H9 (cell line): ENCODE results near the gene GRIA1. TPM values are rescaled to one million over a fixed set of nuclear protein-coding genes. Genes with fewer than 3 reads are reported as not detected.

Experiments
- DNase-seq: peaks from one replicate; pipeline ENCODE4 v3.0.0-alpha.2; 2017
- H2AFZ ChIP-seq: one replicate; pipeline ENCODE4 v1.6.1; 2013; ENCODE audit warnings: mild to moderate bottlenecking, low read length, control low read depth, moderate library complexity
- H2AK5ac ChIP-seq: 2 replicates; pipeline ENCODE4 v1.6.1; 2013; ENCODE audit warnings: low read length, control low read depth, mixed read lengths; ENCODE audit not compliant: insufficient read length
- H2BK120ac ChIP-seq: one replicate; pipeline ENCODE4 v1.6.1; 2013; ENCODE audit warnings: low read depth, mild to moderate bottlenecking, low read length, control low read depth, inconsistent platforms; ENCODE audit not compliant: poor library complexity, severe bottlenecking
- H2BK12ac ChIP-seq: 2 replicates; pipeline ENCODE4 v1.6.1; 2013; ENCODE audit warnings: low read length, control low read depth, mixed read lengths, low read depth; ENCODE audit not compliant: insufficient read length
- H2BK15ac ChIP-seq: 2 replicates; pipeline ENCODE4 v1.6.1; 2013; ENCODE audit warnings: low read depth, low read length, control low read depth
- H2BK20ac ChIP-seq: one replicate; pipeline ENCODE4 v1.6.1; 2013; ENCODE audit warnings: low read depth, mild to moderate bottlenecking, low read length, control low read depth, inconsistent platforms; ENCODE audit not compliant: poor library complexity, severe bottlenecking
- H2BK5ac ChIP-seq: 2 replicates; pipeline ENCODE4 v1.6.1; 2013; ENCODE audit warnings: low read length, control low read depth, mixed read lengths; ENCODE audit not compliant: insufficient read length
- H3K14ac ChIP-seq: 2 replicates; pipeline ENCODE4 v1.6.1; 2013; ENCODE audit warnings: low read length, control low read depth; ENCODE audit not compliant: insufficient read depth
- H3K18ac ChIP-seq: 2 replicates; pipeline ENCODE4 v1.6.1; 2013; ENCODE audit warnings: low read depth, mild to moderate bottlenecking, mixed read lengths, low read length, control low read depth; ENCODE audit not compliant: insufficient read length
- H3K23ac ChIP-seq: 2 replicates; pipeline ENCODE4 v1.6.1; 2013; ENCODE audit warnings: low read length, control low read depth, mixed read lengths, low read depth; ENCODE audit not compliant: insufficient read length
- H3K23me2 ChIP-seq: 2 replicates; pipeline ENCODE4 v1.6.1; 2013; ENCODE audit warnings: low read depth, mild to moderate bottlenecking, mixed read lengths, low read length, control low read depth; ENCODE audit not compliant: insufficient read length, poor library complexity, severe bottlenecking
- H3K27ac ChIP-seq: 2 replicates; pipeline ENCODE4 v1.5.1; 2013; ENCODE audit warnings: low read length, control low read depth, mixed read lengths, low read depth; ENCODE audit not compliant: insufficient read length
- H3K27me3 ChIP-seq: 2 replicates; pipeline ENCODE4 v1.6.1; 2013; ENCODE audit warnings: low read length, control low read depth, inconsistent platforms; ENCODE audit not compliant: insufficient read depth
- H3K4ac ChIP-seq: 2 replicates; pipeline ENCODE4 v1.6.1; 2013; ENCODE audit warnings: low read depth, mild to moderate bottlenecking, control low read depth, inconsistent platforms, low read length, moderate library complexity
- H3K4me1 ChIP-seq: 2 replicates; pipeline ENCODE4 v1.6.1; 2013; ENCODE audit warnings: low read length, control low read depth, inconsistent platforms; ENCODE audit not compliant: insufficient read depth
- H3K4me2 ChIP-seq: 2 replicates; pipeline ENCODE4 v1.6.1; 2013; ENCODE audit warnings: low read length, control low read depth, mixed read lengths; ENCODE audit not compliant: insufficient read length, insufficient read depth
- H3K56ac ChIP-seq: 2 replicates; pipeline ENCODE4 v1.6.1; 2013; ENCODE audit warnings: low read depth, mild to moderate bottlenecking, mixed read lengths, low read length, control low read depth; ENCODE audit not compliant: insufficient read length
- H3K79me1 ChIP-seq: 2 replicates; pipeline ENCODE4 v1.6.1; 2013; ENCODE audit warnings: low read depth, mild to moderate bottlenecking, moderate library complexity, low read length, control low read depth, inconsistent platforms; ENCODE audit not compliant: insufficient read depth, poor library complexity, severe bottlenecking
- H3K79me2 ChIP-seq: 2 replicates; pipeline ENCODE4 v1.6.1; 2013; ENCODE audit warnings: low read length, control low read depth, inconsistent platforms; ENCODE audit not compliant: insufficient read depth
- H3K9ac ChIP-seq: 2 replicates; pipeline ENCODE4 v1.6.1; 2013; ENCODE audit warnings: low read length, control low read depth, mixed read lengths; ENCODE audit not compliant: insufficient read length; ENCODE audit errors: extremely low read depth
- H3K9me3 ChIP-seq: one replicate; pipeline ENCODE4 v1.6.1; 2013; ENCODE audit warnings: low read depth, low read length, inconsistent platforms; ENCODE audit not compliant: control insufficient read depth
- H3T11ph ChIP-seq: one replicate; pipeline ENCODE4 v1.6.1; 2013; ENCODE audit warnings: mild to moderate bottlenecking, low read length, control low read depth, inconsistent platforms
- H4K20me1 ChIP-seq: one replicate; pipeline ENCODE4 v1.6.1; 2013; ENCODE audit not compliant: control insufficient read depth, insufficient read length, insufficient read depth
- H4K5ac ChIP-seq: 2 replicates; pipeline ENCODE4 v1.6.1; 2013; ENCODE audit warnings: low read depth, mild to moderate bottlenecking, mixed read lengths, low read length, control low read depth; ENCODE audit not compliant: insufficient read length
- H4K8ac ChIP-seq: replicated peaks from 2 replicates; pipeline ENCODE4 v1.6.1; 2013; ENCODE audit warnings: low read length, control low read depth, mixed read lengths, low read depth; ENCODE audit not compliant: insufficient read length
- H4K91ac ChIP-seq: 2 replicates; pipeline ENCODE4 v1.6.1; 2013; ENCODE audit warnings: low read depth, mild to moderate bottlenecking, moderate library complexity, mixed read lengths, low read length, control low read depth; ENCODE audit not compliant: insufficient read length
- H3K27ac Mint-ChIP-seq, 3 experiments: 2 replicates in 2 of 3; 3 replicates in 1 of 3; pipeline ENCODE4 v1.8.0; 2020 to 2021; ENCODE audit warnings: mixed read lengths in 3 of 3, mild to moderate bottlenecking in 1 of 3, moderate library complexity in 1 of 3
- H3K27me3 Mint-ChIP-seq: 2 replicates; pipeline ENCODE4 v1.8.0; 2021; ENCODE audit warnings: low read depth, mild to moderate bottlenecking, moderate library complexity, mixed read lengths
- H3K36me3 Mint-ChIP-seq, 3 experiments: 2 replicates in 2 of 3; 3 replicates in 1 of 3; pipeline ENCODE4 v1.8.0; 2020 to 2021; ENCODE audit warnings: low read depth in 3 of 3, mixed read lengths in 3 of 3; ENCODE audit not compliant: insufficient read depth in 1 of 3
- H3K4me1 Mint-ChIP-seq, 2 experiments: 2 replicates each; pipeline ENCODE4 v1.8.0; 2020; ENCODE audit warnings: mixed read lengths in 2 of 2
- H3K4me3 Mint-ChIP-seq, 2 experiments: 2 replicates in 1 of 2; 3 replicates in 1 of 2; pipeline ENCODE4 v1.8.0; 2020 to 2021; ENCODE audit warnings: mild to moderate bottlenecking in 2 of 2, mixed read lengths in 2 of 2, moderate library complexity in 1 of 2
- H3K9me3 Mint-ChIP-seq, 2 experiments: 2 replicates in 1 of 2; 3 replicates in 1 of 2; pipeline ENCODE4 v1.8.0; 2020; ENCODE audit warnings: mild to moderate bottlenecking in 2 of 2, mixed read lengths in 2 of 2, moderate library complexity in 1 of 2
- WGBS: extraction: QIAGEN DNeasy Blood & Tissue Kit; methylation state at CpG from one replicate; pipeline ENCODE4 v1.1.7; 2013; ENCODE audit warnings: missing lambda C conversion rate, low lambda C conversion rate, mixed read lengths; ENCODE audit not compliant: insufficient read length; ENCODE audit errors: extremely low coverage; 5-methylcytosine and 5-hydroxymethylcytosine counted together
- total RNA-seq: library from RNA; stranded (reverse); gene quantifications from 2 replicates; pipeline ENCODE4 v1.2.1, GENCODE V29; 2021
- TF ChIP-seq, protein P1 (sequence below): fragments of 200-600 bp; sonication (generic); conservative IDR thresholded peaks from 3 replicates; pipeline ENCODE4 v1.8.0; 2021; ENCODE audit warnings: antibody characterized with exemption, mild to moderate bottlenecking

The GRIA1 gene
- total RNA-seq, 1 experiment from 2014 or later: 0.52 TPM

DNA sequence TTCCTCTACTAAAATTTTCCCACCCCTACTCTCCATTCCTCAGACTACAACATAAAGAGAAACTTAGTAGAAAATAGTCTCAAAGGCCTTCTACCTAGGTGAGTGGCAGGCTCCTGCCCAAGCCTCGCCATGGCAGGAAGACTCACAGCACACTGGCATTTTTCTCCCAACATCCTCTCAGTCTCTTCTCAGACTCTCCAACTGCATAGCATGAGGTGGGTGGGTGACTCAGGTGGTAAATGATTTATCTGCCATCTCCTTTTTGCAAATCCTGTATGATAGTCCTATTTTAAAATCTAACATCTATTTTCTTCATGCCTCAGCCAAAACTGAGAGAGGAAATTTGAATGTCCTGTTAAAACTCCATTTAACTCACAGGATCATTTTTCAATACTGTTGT, 33.5 kb upstream of the GRIA1 start:
- H3K4me1 Mint-ChIP-seq: peaks cover 23 to 32% of the 10 kb centered on the region in 2 experiments
- Histone ChIP-seq H3K4me1 (no peaks in the 10 kb centered on the region; the same call in 1 of the 2 replicates), H2BK20ac (peak overlapping the region; percentile 1), H3K18ac (no peak overlapping the region), H4K5ac (no peak overlapping the region), H3K14ac (no peak overlapping the region), H3K56ac (no peak overlapping the region), H2AFZ (no peak overlapping the region), H3K27ac (no peak overlapping the region), H2BK12ac (peak overlapping the region; percentile 50), H4K91ac (no peak overlapping the region), H3K23me2 (no peaks in the 10 kb centered on the region), H2BK120ac (no peak overlapping the region), H3T11ph (no peak overlapping the region), H3K79me1 (no peaks in the 10 kb centered on the region), H4K20me1 (no peaks in the 10 kb centered on the region), H3K9me3 (no peaks in the 10 kb centered on the region), H3K9ac (no peak overlapping the region), H2AK5ac (no peak overlapping the region), H3K79me2 (no peaks in the 10 kb centered on the region), H4K8ac (no peak overlapping the region), H2BK5ac (no peak overlapping the region), H3K27me3 (no peaks in the 10 kb centered on the region), H3K23ac (no peak overlapping the region), H3K4ac (no peak overlapping the region), H2BK15ac (no peak overlapping the region), H3K4me2 (no peak overlapping the region)
- H3K27me3 Mint-ChIP-seq: peaks cover 3% of the 10 kb centered on the region; the same call in 1 of the 2 replicates
- no peak overlapping the region for H3K4me3 Mint-ChIP-seq
- TF ChIP-seq, protein P1, sequence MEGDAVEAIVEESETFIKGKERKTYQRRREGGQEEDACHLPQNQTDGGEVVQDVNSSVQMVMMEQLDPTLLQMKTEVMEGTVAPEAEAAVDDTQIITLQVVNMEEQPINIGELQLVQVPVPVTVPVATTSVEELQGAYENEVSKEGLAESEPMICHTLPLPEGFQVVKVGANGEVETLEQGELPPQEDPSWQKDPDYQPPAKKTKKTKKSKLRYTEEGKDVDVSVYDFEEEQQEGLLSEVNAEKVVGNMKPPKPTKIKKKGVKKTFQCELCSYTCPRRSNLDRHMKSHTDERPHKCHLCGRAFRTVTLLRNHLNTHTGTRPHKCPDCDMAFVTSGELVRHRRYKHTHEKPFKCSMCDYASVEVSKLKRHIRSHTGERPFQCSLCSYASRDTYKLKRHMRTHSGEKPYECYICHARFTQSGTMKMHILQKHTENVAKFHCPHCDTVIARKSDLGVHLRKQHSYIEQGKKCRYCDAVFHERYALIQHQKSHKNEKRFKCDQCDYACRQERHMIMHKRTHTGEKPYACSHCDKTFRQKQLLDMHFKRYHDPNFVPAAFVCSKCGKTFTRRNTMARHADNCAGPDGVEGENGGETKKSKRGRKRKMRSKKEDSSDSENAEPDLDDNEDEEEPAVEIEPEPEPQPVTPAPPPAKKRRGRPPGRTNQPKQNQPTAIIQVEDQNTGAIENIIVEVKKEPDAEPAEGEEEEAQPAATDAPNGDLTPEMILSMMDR: no peak
- no peaks in the 10 kb centered on the region; a peak in 1 of 7 replicates for H3K36me3 Mint-ChIP-seq
- no peak for DNase-seq
- peaks cover 0 to 2% of the 10 kb centered on the region in 2 experiments; a peak in 2 of 5 replicates for H3K9me3 Mint-ChIP-seq
- peak overlapping the region in 1 of 3 experiments; percentile 36; a peak in 2 of 7 replicates for H3K27ac Mint-ChIP-seq
- WGBS: no CpG with 5 or more reads among the region's 1 CpG
